ENCODE measurements around the gene PPP1R13L. TPM values are rescaled to one million over a fixed set of nuclear protein-coding genes. Genes with fewer than 3 reads are reported as not detected.

Gene PPP1R13L
- total RNA-seq, 4 donors from 2014 or later: 4.1 to 16.8 (median 9.5) TPM

DNA sequence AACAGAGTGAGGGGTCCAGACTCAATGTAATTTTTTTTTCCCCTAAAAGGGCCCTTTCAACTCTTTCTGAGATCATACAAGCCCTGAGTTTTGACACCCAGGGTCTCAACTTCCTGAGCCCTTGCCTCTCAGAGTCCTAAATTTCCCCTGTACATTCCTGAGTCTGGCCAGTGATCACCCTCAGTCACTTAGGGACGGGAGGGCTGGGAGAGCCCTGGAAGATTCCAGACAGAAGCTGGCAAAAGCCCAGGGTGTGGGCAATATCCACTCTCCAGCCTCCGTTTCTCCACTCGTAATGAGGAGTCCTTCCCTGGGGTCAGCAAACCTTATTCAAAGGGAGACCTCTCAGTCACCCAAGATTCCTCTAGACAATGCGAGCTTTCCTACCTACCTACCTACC, 1.6 kb downstream of the PPP1R13L start:
- WGBS: 76% methylated on average over 4 of the region's 4 CpGs
- H3K27ac ChIP-seq (replicated peaks in 1 of 4): peak overlapping the region in 1 of 4 donors; percentile 14

DNA sequence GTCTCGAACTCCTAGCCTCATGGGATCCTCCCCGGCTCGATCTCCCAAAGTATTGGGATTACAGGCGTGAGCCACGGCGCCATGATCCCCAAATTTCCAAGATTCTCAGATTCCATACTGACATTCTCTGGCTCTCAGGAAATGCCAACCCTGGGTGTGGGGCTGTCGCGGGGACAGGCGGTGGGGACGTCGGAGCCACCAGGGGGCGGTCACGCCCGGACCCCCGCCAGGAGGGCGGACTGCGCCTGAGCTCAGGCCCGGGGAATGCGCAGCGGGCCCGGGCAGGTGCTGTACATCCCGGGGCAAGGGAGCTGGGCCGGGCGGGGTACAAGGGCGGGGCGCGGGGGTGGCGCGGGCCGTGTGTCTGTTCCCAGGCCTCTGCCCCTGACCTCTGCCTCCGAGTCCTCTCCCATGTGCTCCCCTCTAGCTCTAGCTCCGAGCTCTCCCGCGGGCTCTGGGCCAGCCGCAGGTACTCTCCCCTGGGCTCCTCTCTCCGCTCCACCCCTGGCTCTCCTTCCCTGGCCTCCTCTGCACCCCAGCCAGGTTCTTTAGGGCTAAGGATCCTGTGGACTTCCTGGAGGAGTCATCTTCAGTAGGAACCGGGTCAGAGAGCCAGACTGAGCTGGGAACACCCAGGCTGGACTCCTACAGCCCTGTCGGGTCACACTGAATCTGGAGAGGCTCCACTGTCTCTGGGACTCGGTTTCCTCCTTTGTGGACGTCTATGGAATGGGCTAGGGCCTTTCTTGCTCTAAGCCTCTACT, 2.4 kb downstream of the PPP1R13L start:
- Histone ChIP-seq H3K36me3 (peaks cover 0 to 10% (median 0%) of the 10 kb centered on the region in 4 donors), H3K27ac (replicated peaks in 1 of 4) (peak overlapping the region in 1 of 4 donors; percentile 14), H3K27me3 (peaks cover 0 to 28% (median 10%) of the 10 kb centered on the region in 4 donors), H3K4me1 (peaks cover 53 to 62% (median 59%) of the 10 kb centered on the region in 4 donors), H3K9me3 (no peaks in the 10 kb centered on the region), H3K4me3 (peak overlapping the region in 1 of 4 donors; percentile 27)
- intact Hi-C loops (cut with DNase I): no loop called here
- DNase-seq (ENCODE audit: extremely low spot score): no peak
- no peak for TF ChIP-seq POLR2A (IDR thresholded peaks at IDR 0.05; ENCODE audit: low read depth)
- TF ChIP-seq, protein P1, sequence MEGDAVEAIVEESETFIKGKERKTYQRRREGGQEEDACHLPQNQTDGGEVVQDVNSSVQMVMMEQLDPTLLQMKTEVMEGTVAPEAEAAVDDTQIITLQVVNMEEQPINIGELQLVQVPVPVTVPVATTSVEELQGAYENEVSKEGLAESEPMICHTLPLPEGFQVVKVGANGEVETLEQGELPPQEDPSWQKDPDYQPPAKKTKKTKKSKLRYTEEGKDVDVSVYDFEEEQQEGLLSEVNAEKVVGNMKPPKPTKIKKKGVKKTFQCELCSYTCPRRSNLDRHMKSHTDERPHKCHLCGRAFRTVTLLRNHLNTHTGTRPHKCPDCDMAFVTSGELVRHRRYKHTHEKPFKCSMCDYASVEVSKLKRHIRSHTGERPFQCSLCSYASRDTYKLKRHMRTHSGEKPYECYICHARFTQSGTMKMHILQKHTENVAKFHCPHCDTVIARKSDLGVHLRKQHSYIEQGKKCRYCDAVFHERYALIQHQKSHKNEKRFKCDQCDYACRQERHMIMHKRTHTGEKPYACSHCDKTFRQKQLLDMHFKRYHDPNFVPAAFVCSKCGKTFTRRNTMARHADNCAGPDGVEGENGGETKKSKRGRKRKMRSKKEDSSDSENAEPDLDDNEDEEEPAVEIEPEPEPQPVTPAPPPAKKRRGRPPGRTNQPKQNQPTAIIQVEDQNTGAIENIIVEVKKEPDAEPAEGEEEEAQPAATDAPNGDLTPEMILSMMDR (IDR thresholded peaks at IDR 0.05): peak in 1 of 3 experiments; percentile 42
- WGBS: 39% methylated on average over 29 of the region's 40 CpGs

More for the DNA sequence above, 1.6 kb downstream of the PPP1R13L start:
- DNase-seq (ENCODE audit: extremely low spot score): no peak
- H3K27me3 ChIP-seq: peaks cover 0 to 24% (median 10%) of the 10 kb centered on the region in 4 donors
- intact Hi-C loops (cut with DNase I): no loop called here
- peaks cover 48 to 59% (median 55%) of the 10 kb centered on the region in 4 donors for H3K4me1 ChIP-seq
- TF ChIP-seq, protein P1 (IDR thresholded peaks at IDR 0.05): no peak
- H3K9me3 ChIP-seq: no peaks in the 10 kb centered on the region
- H3K36me3 ChIP-seq: peaks cover 0 to 4% (median 0%) of the 10 kb centered on the region in 4 donors
- no peak overlapping the region for H3K4me3 ChIP-seq

DNA sequence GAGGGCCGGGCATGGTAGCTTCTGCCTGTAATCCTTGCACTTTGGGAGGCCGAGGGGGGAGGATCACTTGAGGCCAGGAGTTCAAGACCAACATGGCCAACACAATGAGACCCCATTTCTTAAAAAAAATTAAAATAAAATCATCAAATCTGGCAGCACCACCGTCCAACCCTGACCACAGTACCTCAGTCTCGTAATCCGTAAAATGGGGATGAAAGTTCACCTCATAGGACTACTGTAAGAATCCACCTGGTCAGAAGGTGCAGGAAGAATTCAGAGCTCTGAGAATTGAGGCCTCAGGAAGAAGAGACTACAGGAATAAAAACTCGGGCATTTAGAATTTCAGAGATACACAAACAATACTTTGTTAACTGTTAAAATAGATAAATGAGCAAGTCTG, 3.1 kb downstream of the PPP1R13L start:
- no peaks in the 10 kb centered on the region for H3K9me3 ChIP-seq
- H3K4me3 ChIP-seq: no peak overlapping the region
- peaks cover 46 to 56% (median 52%) of the 10 kb centered on the region in 4 donors for H3K4me1 ChIP-seq
- TF ChIP-seq POLR2A (IDR thresholded peaks at IDR 0.05; ENCODE audit: low read depth) (no peak), EP300 (IDR thresholded peaks at IDR 0.05) (no peak), POLR2AphosphoS5 (IDR thresholded peaks at IDR 0.05) (no peak)
- TF ChIP-seq, protein P1 (IDR thresholded peaks at IDR 0.05): no peak
- H3K36me3 ChIP-seq: peaks cover 0 to 14% (median under 1%) of the 10 kb centered on the region in 4 donors
- intact Hi-C loops (cut with DNase I): no loop called here
- 95% methylated on average over 6 of the region's 6 CpGs for WGBS
- peaks cover 0 to 31% (median 10%) of the 10 kb centered on the region in 4 donors for H3K27me3 ChIP-seq
- H3K27ac ChIP-seq (replicated peaks in 1 of 4): no peak overlapping the region
- no peak for DNase-seq (ENCODE audit: extremely low spot score)

DNA sequence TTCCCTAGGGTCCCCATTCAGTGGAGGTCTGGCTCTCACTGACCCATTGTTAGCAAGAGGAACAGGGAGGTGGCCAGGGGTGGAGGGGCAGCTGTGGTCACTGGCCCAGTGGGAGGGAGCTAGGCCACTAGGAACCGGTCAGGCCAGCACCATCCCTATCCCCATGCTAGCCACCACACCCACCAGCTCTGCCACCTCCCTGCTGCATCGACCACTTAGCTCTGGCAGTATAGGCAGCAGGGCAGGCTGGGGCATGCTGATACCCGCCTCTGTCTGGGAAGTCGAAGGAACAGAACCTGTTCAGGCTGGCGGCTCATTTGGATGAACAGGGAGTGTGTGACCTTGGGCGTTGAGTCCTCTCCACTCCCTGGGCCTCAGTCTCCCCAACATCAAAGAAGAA, 4.7 kb downstream of the PPP1R13L start:
- Histone ChIP-seq H3K4me3 (no peak overlapping the region), H3K36me3 (peaks cover 0 to 29% (median 12%) of the 10 kb centered on the region in 4 donors), H3K9me3 (no peaks in the 10 kb centered on the region), H3K27ac (replicated peaks in 1 of 4) (no peak overlapping the region), H3K27me3 (peaks cover 0 to 47% (median 10%) of the 10 kb centered on the region in 4 donors), H3K4me1 (peaks cover 44 to 46% (median 45%) of the 10 kb centered on the region in 4 donors)
- intact Hi-C loops (cut with DNase I): no loop called here
- 100% methylated on average over 5 of the region's 6 CpGs for WGBS
- no peak for DNase-seq (ENCODE audit: extremely low spot score)
- TF ChIP-seq POLR2A (IDR thresholded peaks at IDR 0.05; ENCODE audit: low read depth): no peak
- TF ChIP-seq, protein P1 (IDR thresholded peaks at IDR 0.05): no peak
- no peak for TF ChIP-seq EP300 (IDR thresholded peaks at IDR 0.05)
- TF ChIP-seq POLR2AphosphoS5 (IDR thresholded peaks at IDR 0.05): no peak

All from esophagus muscularis mucosa (tissue), 4 donors.